Kidney epithelial cell (primary cell): ENCODE results near the gene SH3RF3. TPM values are rescaled to one million over a fixed set of nuclear protein-coding genes. Genes with fewer than 3 reads are reported as not detected.

Source experiments
- DNase-seq: peaks from one replicate; pipeline ENCODE4 v3.0.0-alpha.2; 2010; ENCODE audit warnings: low read depth
- H3K27me3 ChIP-seq: 2 replicates; pipeline ENCODE4 v1.6.0; 2011; ENCODE audit warnings: low read length; ENCODE audit not compliant: control insufficient read depth, insufficient read depth
- H3K36me3 ChIP-seq: 2 replicates; pipeline ENCODE4 v1.5.1; 2011; ENCODE audit warnings: low read length; ENCODE audit not compliant: control insufficient read depth, insufficient read depth
- H3K4me3 ChIP-seq: 2 replicates; pipeline ENCODE4 v1.5.1; 2011; ENCODE audit warnings: low read depth, mild to moderate bottlenecking, control low read depth, low read length
- total RNA-seq: library from RNA; depleted of rRNA; stranded (reverse); fragments of >200 nt; gene quantifications from 2 replicates; pipeline ENCODE4 v1.2.3, GENCODE V29; 2015
- TF ChIP-seq, protein P1 (sequence below): IDR thresholded peaks from 2 replicates; pipeline ENCODE4 v1.5.1; 2011; ENCODE audit warnings: mild to moderate bottlenecking, moderate library complexity, low read length, control low read depth, inconsistent platforms; ENCODE audit not compliant: insufficient read depth, poor library complexity, severe bottlenecking

SH3RF3 gene
- total RNA-seq, 1 donor from 2014 or later = 9.6 TPM

DNA sequence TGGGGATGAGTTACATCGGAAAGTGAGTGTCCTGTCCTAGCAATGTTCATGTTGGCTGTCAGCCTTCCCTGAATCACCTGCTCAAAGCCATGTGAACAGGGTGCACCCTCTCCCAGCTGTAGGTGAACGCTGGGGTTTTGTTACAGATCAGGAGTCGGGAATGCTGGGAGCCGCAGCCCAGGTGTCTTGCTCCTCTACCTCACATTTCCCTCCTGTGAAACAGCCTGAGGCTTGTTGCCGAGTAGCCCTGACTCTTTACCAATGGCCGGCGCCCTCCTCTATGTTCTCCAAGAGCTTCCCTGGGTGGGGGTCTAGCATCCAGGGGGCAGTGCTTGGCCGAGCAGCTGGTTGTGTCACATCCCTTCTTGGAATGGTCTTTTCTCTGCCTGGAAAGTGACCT lies 164.7 kb downstream of the SH3RF3 start:
- no peaks in the 10 kb centered on the region for H3K36me3 ChIP-seq
- H3K4me3 ChIP-seq = no peak overlapping the region
- no peaks in the 10 kb centered on the region for H3K27me3 ChIP-seq
- TF ChIP-seq, protein P1, sequence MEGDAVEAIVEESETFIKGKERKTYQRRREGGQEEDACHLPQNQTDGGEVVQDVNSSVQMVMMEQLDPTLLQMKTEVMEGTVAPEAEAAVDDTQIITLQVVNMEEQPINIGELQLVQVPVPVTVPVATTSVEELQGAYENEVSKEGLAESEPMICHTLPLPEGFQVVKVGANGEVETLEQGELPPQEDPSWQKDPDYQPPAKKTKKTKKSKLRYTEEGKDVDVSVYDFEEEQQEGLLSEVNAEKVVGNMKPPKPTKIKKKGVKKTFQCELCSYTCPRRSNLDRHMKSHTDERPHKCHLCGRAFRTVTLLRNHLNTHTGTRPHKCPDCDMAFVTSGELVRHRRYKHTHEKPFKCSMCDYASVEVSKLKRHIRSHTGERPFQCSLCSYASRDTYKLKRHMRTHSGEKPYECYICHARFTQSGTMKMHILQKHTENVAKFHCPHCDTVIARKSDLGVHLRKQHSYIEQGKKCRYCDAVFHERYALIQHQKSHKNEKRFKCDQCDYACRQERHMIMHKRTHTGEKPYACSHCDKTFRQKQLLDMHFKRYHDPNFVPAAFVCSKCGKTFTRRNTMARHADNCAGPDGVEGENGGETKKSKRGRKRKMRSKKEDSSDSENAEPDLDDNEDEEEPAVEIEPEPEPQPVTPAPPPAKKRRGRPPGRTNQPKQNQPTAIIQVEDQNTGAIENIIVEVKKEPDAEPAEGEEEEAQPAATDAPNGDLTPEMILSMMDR = no peak
- no peak for DNase-seq

DNA sequence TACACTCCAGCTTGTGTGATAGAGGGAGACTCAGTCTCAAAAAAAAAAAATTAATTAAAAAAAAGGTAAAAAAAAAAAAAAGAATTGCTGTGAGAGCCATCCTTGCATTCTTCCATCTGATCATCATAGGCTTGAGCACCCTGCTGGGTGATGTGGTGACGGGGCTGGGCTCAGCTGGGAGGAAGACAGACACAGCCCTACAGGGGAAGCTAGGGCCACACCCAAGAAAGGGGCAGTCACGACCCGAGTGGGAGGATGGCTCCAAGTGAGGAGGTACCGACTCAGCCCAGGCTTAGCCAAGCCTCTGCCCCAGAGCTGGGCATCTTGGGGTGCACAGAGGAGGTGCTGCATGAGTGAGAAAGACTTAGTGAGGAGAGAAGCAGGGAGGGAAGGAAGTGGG lies 165.5 kb downstream of the SH3RF3 start:
- no peak for DNase-seq
- TF ChIP-seq, protein P1 = no peak

DNA sequence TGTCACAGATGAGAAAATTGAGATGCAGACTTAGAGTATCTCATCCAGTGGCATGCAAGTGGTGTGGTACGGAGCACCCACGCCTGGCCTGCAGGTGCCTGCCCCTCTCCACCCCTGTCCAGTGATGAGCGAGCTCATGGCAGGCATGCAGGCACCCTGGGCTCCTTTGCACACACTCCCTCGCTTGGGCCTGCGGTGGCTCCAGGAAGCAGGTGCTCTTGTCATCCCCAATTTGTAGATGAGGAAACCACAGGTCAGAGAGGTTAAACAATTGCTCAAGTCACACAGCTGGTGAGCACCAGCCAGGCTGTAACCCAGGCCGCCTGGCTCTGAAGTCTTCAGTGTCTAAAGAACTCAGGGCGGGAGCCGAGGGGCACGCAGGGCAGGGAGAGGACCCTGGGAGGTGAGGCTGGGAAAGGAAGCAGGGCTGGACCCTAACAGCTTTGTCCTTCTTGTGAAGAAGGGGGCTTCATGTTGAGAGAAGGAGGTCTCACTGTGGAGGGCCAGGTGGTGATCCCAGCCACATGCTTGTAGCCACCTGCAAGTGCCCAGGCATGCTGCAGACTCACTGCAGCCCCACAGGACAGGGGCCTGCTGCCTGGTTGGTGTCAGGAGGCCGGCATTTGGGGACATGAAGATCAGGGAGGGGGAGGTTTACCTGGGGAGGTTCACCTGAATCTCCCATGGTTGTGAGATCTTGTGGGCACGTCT lies 166.2 kb downstream of the SH3RF3 start:
- H3K27me3 ChIP-seq = no peaks in the 10 kb centered on the region
- no peaks in the 10 kb centered on the region for H3K36me3 ChIP-seq
- DNase-seq = no peak
- TF ChIP-seq, protein P1 = no peak
- H3K4me3 ChIP-seq = no peak overlapping the region

More for the DNA sequence above, 165.5 kb downstream of the SH3RF3 start:
- H3K4me3 ChIP-seq = no peak overlapping the region
- H3K36me3 ChIP-seq = no peaks in the 10 kb centered on the region
- H3K27me3 ChIP-seq = no peaks in the 10 kb centered on the region

DNA sequence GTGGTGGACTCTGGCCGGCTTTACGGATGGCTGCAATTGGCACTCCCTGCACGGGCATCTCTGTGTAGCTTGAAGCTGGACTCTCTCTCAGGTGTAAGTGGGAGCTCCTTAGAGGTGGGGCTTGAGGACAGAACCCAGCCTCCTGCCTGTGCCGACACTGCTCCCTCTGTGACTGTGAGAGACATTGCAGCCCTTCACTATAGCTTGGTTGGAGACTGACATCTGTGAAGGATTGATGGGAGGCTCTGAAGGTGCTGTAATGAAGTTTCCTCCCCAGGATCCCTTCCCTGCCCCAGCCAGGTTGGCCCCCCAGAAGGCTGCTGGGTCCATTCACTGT lies 166.7 kb downstream of the SH3RF3 start:
- TF ChIP-seq, protein P1 = no peak
- no peaks in the 10 kb centered on the region for H3K36me3 ChIP-seq
- no peak overlapping the region for H3K4me3 ChIP-seq
- no peaks in the 10 kb centered on the region for H3K27me3 ChIP-seq
- no peak for DNase-seq

DNA sequence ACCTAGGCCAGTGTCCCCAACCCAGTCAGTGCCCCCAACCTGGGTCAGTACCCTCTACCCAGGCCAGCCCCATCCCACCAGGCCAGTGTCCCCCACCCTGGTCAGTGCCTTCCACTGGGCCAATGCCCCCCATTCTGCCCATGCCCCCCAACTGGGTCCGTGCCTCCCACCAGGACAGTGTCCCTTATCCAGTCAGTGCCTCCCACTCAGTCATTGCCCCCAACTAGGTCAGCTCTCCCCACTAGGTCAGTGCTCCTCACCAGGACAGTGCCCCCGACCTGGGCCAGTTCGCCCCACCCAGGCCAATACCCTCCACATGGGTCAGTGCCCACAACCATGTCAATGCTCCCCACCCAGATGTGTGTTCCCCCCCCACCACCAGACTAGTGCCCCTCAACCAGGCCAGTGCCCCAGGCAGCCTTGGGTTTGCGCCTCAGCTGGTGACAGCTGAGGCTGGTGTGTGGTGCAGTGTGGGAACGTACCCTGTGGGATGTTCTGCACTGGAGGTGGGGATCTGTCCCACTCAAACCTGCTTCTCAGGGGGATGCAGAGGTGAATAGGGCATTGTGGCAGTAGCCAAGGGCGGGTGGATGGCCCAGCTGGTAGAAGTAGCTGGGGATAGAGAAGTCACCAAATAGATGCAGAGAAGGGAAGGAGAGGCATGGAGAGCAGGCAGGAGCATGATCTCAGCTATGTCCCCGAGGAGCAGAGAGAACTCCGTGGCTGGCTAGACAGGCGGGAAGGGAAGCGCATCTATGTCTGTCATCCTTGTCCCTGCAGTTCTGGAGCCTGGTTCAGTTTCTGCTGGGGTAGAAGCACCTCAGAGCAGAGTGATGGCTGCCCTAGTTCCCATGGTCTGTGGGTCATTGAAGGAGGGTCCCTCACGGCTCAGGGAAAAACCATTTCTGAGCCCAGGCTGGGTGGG lies 168.8 kb downstream of the SH3RF3 start:
- H3K36me3 ChIP-seq = no peaks in the 10 kb centered on the region
- H3K4me3 ChIP-seq = no peak overlapping the region
- H3K27me3 ChIP-seq = no peaks in the 10 kb centered on the region
- TF ChIP-seq, protein P1 = no peak
- DNase-seq = no peak

DNA sequence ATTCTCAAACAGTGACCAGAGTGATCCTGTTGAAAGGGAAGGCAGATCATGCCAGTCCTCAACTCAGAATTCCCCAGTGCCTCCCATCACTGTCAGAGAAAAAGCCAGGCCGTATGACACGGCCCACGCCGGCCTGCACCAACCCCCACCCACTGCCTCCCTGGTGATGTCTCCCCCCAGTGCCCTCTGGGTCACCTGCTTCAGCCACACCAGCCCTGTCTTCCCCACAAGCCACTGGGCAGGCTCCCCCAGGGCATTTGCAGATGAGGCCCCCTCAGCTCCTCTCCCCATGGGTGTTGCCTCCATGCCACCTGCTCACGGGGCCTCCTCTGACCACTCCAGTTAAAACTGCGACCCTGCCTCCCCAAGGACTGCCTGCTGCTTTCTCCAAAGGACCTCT lies 169.8 kb downstream of the SH3RF3 start:
- no peaks in the 10 kb centered on the region for H3K36me3 ChIP-seq
- TF ChIP-seq, protein P1 = no peak
- no peak overlapping the region for H3K4me3 ChIP-seq
- DNase-seq = no peak
- no peaks in the 10 kb centered on the region for H3K27me3 ChIP-seq
